AG04449 (cell line): Measurements from ENCODE around the gene AGBL4.

Source experiments
- CTCF ChIA-PET: fragments of 350-600 bp; formaldehyde crosslinking; extraction: SDS; loops from one replicate; lab custom pipeline; 2021; ENCODE audit warnings: antibody characterized with exemption; lab: Yijun Ruan, JAX
- POLR2A ChIA-PET: fragments of 400-600, 350-600 bp; formaldehyde crosslinking; extraction: SDS; loops from one replicate; lab custom pipeline; 2020; ENCODE audit warnings: antibody characterized with exemption, inconsistent platforms; lab: Yijun Ruan, JAX
- DNase-seq: peaks from one replicate; pipeline ENCODE4 v3.0.0-alpha.2; 2010; ENCODE audit warnings: low read depth, low spot score
- H3K4me3 ChIP-seq: 2 replicates; pipeline ENCODE4 v1.5.1; 2011; ENCODE audit warnings: low read depth, mild to moderate bottlenecking, control low read depth, low read length
- CTCF ChIP-seq: IDR thresholded peaks from one replicate; pipeline ENCODE4 v1.5.1; 2011; ENCODE audit warnings: mild to moderate bottlenecking, moderate library complexity, low read length, control low read depth, inconsistent platforms; ENCODE audit not compliant: insufficient read depth; ENCODE audit errors: missing control alignments

Gene AGBL4

GRCh38 chr1:49576327-49576901 is 447.3 kb downstream of the AGBL4 start:
- ChIA-PET POLR2A (no interaction called here), CTCF (no interaction called here)
- DNase-seq: no peak
- no peak overlapping the region for H3K4me3 ChIP-seq
- TF ChIP-seq CTCF: no peak

GRCh38 chr1:49556676-49557234 is 467.0 kb downstream of the AGBL4 start:
- no peak for TF ChIP-seq CTCF
- ChIA-PET POLR2A (no interaction called here), CTCF (no interaction called here)
- H3K4me3 ChIP-seq: no peak overlapping the region
- DNase-seq: no peak

GRCh38 chr1:49552101-49552500 is 471.7 kb downstream of the AGBL4 start:
- ChIA-PET CTCF (no interaction called here), POLR2A (no interaction called here)
- no peak for DNase-seq
- H3K4me3 ChIP-seq: no peak overlapping the region
- TF ChIP-seq CTCF: no peak

GRCh38 chr1:49544615-49545014 is 479.1 kb downstream of the AGBL4 start:
- no peak for TF ChIP-seq CTCF

GRCh38 chr1:49541096-49541752 is 482.5 kb downstream of the AGBL4 start:
- H3K4me3 ChIP-seq: no peak overlapping the region
- DNase-seq: no peak
- ChIA-PET POLR2A (no interaction called here), CTCF (no interaction called here)
- TF ChIP-seq CTCF: no peak

More at GRCh38 chr1:49544615-49545014, 479.1 kb downstream of the AGBL4 start:
- DNase-seq: no peak
- ChIA-PET CTCF (no interaction called here), POLR2A (no interaction called here)
- no peak overlapping the region for H3K4me3 ChIP-seq

GRCh38 chr1:49527606-49528305 is 496.0 kb downstream of the AGBL4 start:
- no peak overlapping the region for H3K4me3 ChIP-seq
- ChIA-PET POLR2A (no interaction called here), CTCF (no interaction called here)
- no peak for TF ChIP-seq CTCF
- no peak for DNase-seq
